Regular cardiac myocyte (primary cell): ENCODE results near the gene FAM120B. TPM values are rescaled to one million over a fixed set of nuclear protein-coding genes. Genes with fewer than 3 reads are reported as not detected.

Experiments used
- total RNA-seq: library from RNA; depleted of rRNA; stranded (reverse); fragments of >200 nt; gene quantifications from 2 replicates; pipeline ENCODE4 v1.2.3, GENCODE V29; 2014

The FAM120B gene
- 12.1 and 16.5 TPM in 2 replicates for total RNA-seq

GRCh38 chr6:170306324-170307079 lies at the start of gene FAM120B:
TSS of gene FAM120B (plus strand) at chr6:170306758. CDS start at chr6:170317391, 10,633 bp downstream.

GRCh38 chr6:170290296-170291128 lies 16.0 kb upstream of the FAM120B start, which contains the start of gene DLL1:
TSS of gene DLL1 (minus strand) at chr6:170291078. CDS start at chr6:170290139, 939 bp downstream.

Other genes with a start within 250 kb of the FAM120B start
- gene DLL1, start 15.7 kb upstream of the FAM120B start, total RNA-seq = 0.38 and 1.7 TPM in 2 replicates
- 238 and 359 TPM in 2 replicates for gene PSMB1, start 246.5 kb downstream of the FAM120B start, total RNA-seq
- gene TBP, start 247.6 kb downstream of the FAM120B start, total RNA-seq = 7.0 and 16.5 TPM in 2 replicates